ENCODE data around the gene PTPRT. TPM values are rescaled to one million over a fixed set of nuclear protein-coding genes. Genes with fewer than 3 reads are reported as not detected.

Gene PTPRT
- polyA plus RNA-seq, 3 donors, result not detected

GRCh38 chr20:42095221-42095620, 1094.5 kb downstream of the PTPRT start:
- H3K36me3 ChIP-seq (replicated peaks in 1 of 2; ENCODE audit: control insufficient read depth in 1 of 2, insufficient read depth in 2 of 2, low read length in 2 of 2), result no peaks in the 10 kb centered on the region
- Mint-ChIP-seq H3K27ac (no peak overlapping the region), H3K27me3 (ENCODE audit: low read depth in 3 of 3) (peaks cover 0 to 3% (median 2%) of the 10 kb centered on the region in 3 donors), H3K9me3 (peaks cover 0 to 11% (median 0%) of the 10 kb centered on the region in 7 donors), H3K4me1 (no peaks in the 10 kb centered on the region), H3K4me3 (no peak overlapping the region), H3K36me3 (no peaks in the 10 kb centered on the region)
- intact Hi-C loops (cut with micrococcal nuclease), result no loop called here
- no peaks in the 10 kb centered on the region for H3K4me1 ChIP-seq (ENCODE audit: control insufficient read depth in 1 of 2, insufficient read depth in 2 of 2, low read length in 2 of 2)
- no CpG with 5 or more reads among the region's 2 CpGs for WGBS (ENCODE audit: insufficient coverage)
- no peak overlapping the region for H3K4me3 ChIP-seq (replicated peaks in 1 of 3; ENCODE audit: low read depth in 2 of 3, low read length in 3 of 3)
- DNase-seq, result no peak
- peaks cover 0 to 2% of the 10 kb centered on the region in 2 donors for H3K9me3 ChIP-seq (replicated peaks in 1 of 2; ENCODE audit: control insufficient read depth in 1 of 2, insufficient read depth in 1 of 2, low read length in 2 of 2)
- no peaks in the 10 kb centered on the region for H4K20me1 ChIP-seq (ENCODE audit: insufficient read depth, low read length)
- H2AFZ ChIP-seq (ENCODE audit: insufficient read depth, low read depth, low read length, poor library complexity, severe bottlenecking), result no peak overlapping the region
- H3K27me3 ChIP-seq (ENCODE audit: control insufficient read depth in 2 of 2, insufficient read depth in 2 of 2, low read length in 2 of 2), result no peaks in the 10 kb centered on the region
- H3K27ac ChIP-seq (ENCODE audit: low read depth in 1 of 2, low read length in 2 of 2), result no peak overlapping the region
- H3K79me2 ChIP-seq (ENCODE audit: insufficient read depth, low read length), result no peaks in the 10 kb centered on the region
- H3K9ac ChIP-seq (ENCODE audit: insufficient read depth, low read length, poor library complexity, severe bottlenecking), result no peak overlapping the region
- no peak overlapping the region for H3K4me2 ChIP-seq (replicated peaks; ENCODE audit: extremely low read depth, low read length, poor library complexity, severe bottlenecking)
- no peak for TF ChIP-seq CTCF (IDR thresholded peaks at IDR 0.05)

- no peak overlapping the region for H3K4me3 ChIP-seq (replicated peaks in 1 of 3; ENCODE audit: low read depth in 2 of 3, low read length in 3 of 3)
- H4K20me1 ChIP-seq (ENCODE audit: insufficient read depth, low read length), result no peaks in the 10 kb centered on the region
- intact Hi-C loops (cut with micrococcal nuclease), result no loop called here
- no peaks in the 10 kb centered on the region for H3K79me2 ChIP-seq (ENCODE audit: insufficient read depth, low read length)
- H3K27me3 ChIP-seq (ENCODE audit: control insufficient read depth in 2 of 2, insufficient read depth in 2 of 2, low read length in 2 of 2), result no peaks in the 10 kb centered on the region
- no peak for DNase-seq
- Mint-ChIP-seq H3K27me3 (ENCODE audit: low read depth in 3 of 3) (peaks cover 0 to 3% (median 2%) of the 10 kb centered on the region in 3 donors), H3K27ac (peak overlapping the region in 1 of 7 donors; percentile 44), H3K36me3 (no peaks in the 10 kb centered on the region), H3K9me3 (peaks cover 0 to 11% (median 0%) of the 10 kb centered on the region in 7 donors), H3K4me3 (no peak overlapping the region), H3K4me1 (no peaks in the 10 kb centered on the region)
- H3K36me3 ChIP-seq (replicated peaks in 1 of 2; ENCODE audit: control insufficient read depth in 1 of 2, insufficient read depth in 2 of 2, low read length in 2 of 2), result no peaks in the 10 kb centered on the region
- H2AFZ ChIP-seq (ENCODE audit: insufficient read depth, low read depth, low read length, poor library complexity, severe bottlenecking), result no peak overlapping the region
- H3K9ac ChIP-seq (ENCODE audit: insufficient read depth, low read length, poor library complexity, severe bottlenecking), result no peak overlapping the region
- H3K4me1 ChIP-seq (ENCODE audit: control insufficient read depth in 1 of 2, insufficient read depth in 2 of 2, low read length in 2 of 2), result no peaks in the 10 kb centered on the region
- no peak for TF ChIP-seq CTCF (IDR thresholded peaks at IDR 0.05)
- peaks cover 0 to 2% of the 10 kb centered on the region in 2 donors for H3K9me3 ChIP-seq (replicated peaks in 1 of 2; ENCODE audit: control insufficient read depth in 1 of 2, insufficient read depth in 1 of 2, low read length in 2 of 2)
- no peak overlapping the region for H3K27ac ChIP-seq (ENCODE audit: low read depth in 1 of 2, low read length in 2 of 2)
- no peak overlapping the region for H3K4me2 ChIP-seq (replicated peaks; ENCODE audit: extremely low read depth, low read length, poor library complexity, severe bottlenecking)
- 81% methylated on average over 12 of the region's 14 CpGs for WGBS (ENCODE audit: insufficient coverage)
Observed at GRCh38 chr20:42093542-42094440, 1095.9 kb downstream of the PTPRT start.

Data from CD14-positive monocyte (primary cell).